SK-N-SH (cell line): ENCODE data around the gene NEAT1. TPM values are rescaled to one million over a fixed set of nuclear protein-coding genes. Genes with fewer than 3 reads are reported as not detected.

Experiments
- CTCF ChIA-PET: fragments of 300-600, 350-600 bp; formaldehyde crosslinking; extraction: SDS; loops from one replicate; lab custom pipeline; 2021; lab: Yijun Ruan, JAX
- POLR2A ChIA-PET: fragments of 350-600 bp; sonication (Branson Sonifier 250); formaldehyde crosslinking; extraction: SDS; loops from one replicate; lab custom pipeline; 2020; ENCODE audit warnings: antibody characterized with exemption, inconsistent platforms; lab: Yijun Ruan, JAX
- DNase-seq: peaks from one replicate; pipeline ENCODE4 v3.0.0; 2012
- H2AFZ ChIP-seq: fragments of 200-600 bp; sonication (generic); 2 replicates; pipeline ENCODE4 v1.8.1; 2016; ENCODE audit warnings: antibody characterized with exemption, mild to moderate bottlenecking, low read depth
- H3F3A ChIP-seq: fragments of 200-600 bp; sonication (generic); replicated peaks from 2 replicates; pipeline ENCODE3; 2016; ENCODE audit warnings: antibody characterized with exemption, mild to moderate bottlenecking; ENCODE audit not compliant: insufficient read depth
- H3K27ac ChIP-seq, 2 experiments: fragments of 200-500 bp in 1 of 2; fragments of 200-600 bp in 1 of 2; sonication (Bioruptor generic) in 1 of 2; sonication (generic), shearing (Covaris generic) in 1 of 2; 2 replicates each; pipeline versions ENCODE4 v1.5.1 to v1.6.1; 2014 to 2016; ENCODE audit warnings: low read depth in 2 of 2, inconsistent platforms in 1 of 2, low read length in 1 of 2, mild to moderate bottlenecking in 1 of 2, mixed read lengths in 1 of 2
- H3K27me3 ChIP-seq: fragments of 200-600 bp; sonication (generic), shearing (Covaris generic); 2 replicates; pipeline ENCODE4 v1.6.1; 2016; ENCODE audit warnings: mixed run types; ENCODE audit not compliant: insufficient read depth
- H3K36me3 ChIP-seq, 2 experiments: fragments of 200-500 bp in 1 of 2; fragments of 200-600 bp in 1 of 2; sonication (Bioruptor generic) in 1 of 2; sonication (generic) in 1 of 2; replicated peaks in 1 of 2; 2 replicates each; pipeline versions ENCODE3 to v1.5.1; 2014 to 2016; ENCODE audit warnings: low read length in 1 of 2, mild to moderate bottlenecking in 1 of 2; ENCODE audit not compliant: insufficient read depth in 2 of 2, control insufficient read depth in 1 of 2
- H3K4me1 ChIP-seq, 2 experiments: fragments of 200-500 bp in 1 of 2; fragments of 200-600 bp in 1 of 2; sonication (Bioruptor generic) in 1 of 2; sonication (generic), shearing (Covaris generic) in 1 of 2; 2 replicates each; pipeline versions ENCODE4 v1.5.1 to v1.6.1; 2014 to 2016; ENCODE audit warnings: low read depth in 1 of 2, low read length in 1 of 2, mixed run types in 1 of 2; ENCODE audit not compliant: insufficient read depth in 2 of 2, control insufficient read depth in 1 of 2
- H3K4me2 ChIP-seq: fragments of 200-600 bp; sonication (generic), shearing (Covaris generic); 2 replicates; pipeline ENCODE4 v1.6.1; 2017; ENCODE audit warnings: mixed run types
- H3K4me3 ChIP-seq, 2 experiments: fragments of 200-500 bp in 1 of 2; fragments of 200-600 bp in 1 of 2; sonication (Bioruptor generic) in 1 of 2; sonication (generic), shearing (Covaris generic) in 1 of 2; 2 replicates each; pipeline versions ENCODE4 v1.5.1 to v1.8.1; 2014 to 2016; ENCODE audit warnings: low read depth in 2 of 2, inconsistent platforms in 1 of 2, low read length in 1 of 2, mild to moderate bottlenecking in 1 of 2, mixed read lengths in 1 of 2, moderate library complexity in 1 of 2
- H3K79me2 ChIP-seq: fragments of 200-600 bp; sonication (generic); 2 replicates; pipeline ENCODE4 v1.8.1; 2017; ENCODE audit warnings: mild to moderate bottlenecking; ENCODE audit not compliant: insufficient read depth
- H3K9ac ChIP-seq: fragments of 200-600 bp; sonication (generic); 2 replicates; pipeline ENCODE4 v1.6.1; 2017; ENCODE audit warnings: mixed run types
- H3K9me2 ChIP-seq: fragments of 200-600 bp; sonication (generic); 2 replicates; pipeline ENCODE4 v1.6.1; 2017; ENCODE audit warnings: mixed run types
- H3K9me3 ChIP-seq: fragments of 200-600 bp; sonication (generic); 2 replicates; pipeline ENCODE4 v1.6.1; 2017; ENCODE audit warnings: mixed run types, mild to moderate bottlenecking, moderate library complexity
- H4K20me1 ChIP-seq: fragments of 200-600 bp; sonication (generic); 2 replicates; pipeline ENCODE4 v1.6.1; 2017; ENCODE audit warnings: mild to moderate bottlenecking, mixed run types; ENCODE audit not compliant: insufficient read depth
- EZH2phosphoT487 ChIP-seq: fragments of 200-600 bp; sonication (generic); IDR thresholded peaks from 2 replicates; pipeline ENCODE4 v1.6.1; 2017; ENCODE audit warnings: low read depth, mixed run types, mild to moderate bottlenecking, antibody characterized with exemption, moderate library complexity, borderline replicate concordance
- FOXM1 ChIP-seq: IDR thresholded peaks from 2 replicates; pipeline ENCODE4 v1.4.0; 2012; ENCODE audit warnings: low read depth, mild to moderate bottlenecking
- GATA2 ChIP-seq: sonication (generic); formaldehyde crosslinking; IDR thresholded peaks from 2 replicates; pipeline ENCODE4 v1.5.0; 2020; ENCODE audit warnings: mild to moderate bottlenecking, missing genetic modification reagents
- JUND ChIP-seq: IDR thresholded peaks from 2 replicates; pipeline ENCODE4 v1.4.0; 2012
- POLR2AphosphoS5 ChIP-seq: IDR thresholded peaks from 2 replicates; pipeline ENCODE4 v1.6.1; 2012; ENCODE audit warnings: low read depth, low read length
- REST ChIP-seq: IDR thresholded peaks from 2 replicates; pipeline ENCODE4 v1.6.1; 2012; ENCODE audit warnings: mild to moderate bottlenecking, low read depth, low read length, moderate library complexity
- RFX5 ChIP-seq: IDR thresholded peaks from 2 replicates; pipeline ENCODE4 v1.6.1; 2012; ENCODE audit warnings: mild to moderate bottlenecking, improper control_type of control experiment, low read length
- RXRA ChIP-seq: IDR thresholded peaks from 2 replicates; pipeline ENCODE4 v1.4.0; 2012; ENCODE audit warnings: low read depth, mild to moderate bottlenecking, borderline replicate concordance
- SIN3A ChIP-seq: IDR thresholded peaks from 2 replicates; pipeline ENCODE4 v1.6.1; 2012; ENCODE audit warnings: low read depth, mild to moderate bottlenecking, low read length, moderate library complexity, borderline replicate concordance
- WGBS: methylation state at CpG from one replicate; pipeline ENCODE4 v1.1.6; 2017; ENCODE audit warnings: low lambda C conversion rate; 5-methylcytosine and 5-hydroxymethylcytosine counted together
- polyA plus RNA-seq, 3 experiments: library from polyadenylated mRNA; depleted of rRNA; stranded (reverse); fragments of >200 nt; gene quantifications; 2 replicates each; pipeline ENCODE4 v1.2.3, GENCODE V29; 2012
- TF ChIP-seq, protein P1 (sequence below): IDR thresholded peaks from 2 replicates; pipeline ENCODE4; 2012
- TF ChIP-seq, protein P2 (sequence below): IDR thresholded peaks from 2 replicates; pipeline ENCODE4 v1.4.0; 2012; ENCODE audit warnings: low read depth

NEAT1 gene
- polyA plus RNA-seq, 1 of the 3 experiments (the other 2 are of a cell fraction), result 435 TPM

DNA sequence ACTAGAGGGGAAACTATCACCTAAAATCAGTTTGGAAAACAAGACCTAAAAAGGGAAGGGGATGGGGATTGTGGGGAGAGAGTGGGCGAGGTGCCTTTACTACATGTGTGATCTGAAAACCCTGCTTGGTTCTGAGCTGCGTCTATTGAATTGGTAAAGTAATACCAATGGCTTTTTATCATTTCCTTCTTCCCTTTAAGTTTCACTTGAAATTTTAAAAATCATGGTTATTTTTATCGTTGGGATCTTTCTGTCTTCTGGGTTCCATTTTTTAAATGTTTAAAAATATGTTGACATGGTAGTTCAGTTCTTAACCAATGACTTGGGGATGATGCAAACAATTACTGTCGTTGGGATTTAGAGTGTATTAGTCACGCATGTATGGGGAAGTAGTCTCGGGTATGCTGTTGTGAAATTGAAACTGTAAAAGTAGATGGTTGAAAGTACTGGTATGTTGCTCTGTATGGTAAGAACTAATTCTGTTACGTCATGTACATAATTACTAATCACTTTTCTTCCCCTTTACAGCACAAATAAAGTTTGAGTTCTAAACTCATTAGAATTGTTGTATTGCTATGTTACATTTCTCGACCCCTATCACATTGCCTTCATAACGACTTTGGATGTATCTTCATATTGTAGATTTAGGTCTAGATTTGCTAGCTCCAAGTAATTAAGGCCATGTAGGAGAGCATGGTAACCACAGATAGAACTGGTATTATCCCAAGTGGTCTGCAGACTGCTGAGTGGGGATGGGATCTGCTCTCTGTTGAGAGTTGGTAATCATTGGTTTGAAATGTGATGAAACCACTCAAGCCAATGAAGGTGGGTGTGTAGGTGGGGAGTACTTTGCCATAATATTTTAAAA is 3.6 kb downstream of the NEAT1 start:
- CTCF ChIA-PET, result interaction anchor here (7.4 to 13.0 kb wide), 2 partner anchors 72 to 82 kb away, joined by 57 to 223 read pairs; partner anchors contain the start of gene MALAT1

More for the DNA sequence above, 3.6 kb downstream of the NEAT1 start:
- Histone ChIP-seq H3K27me3 (no peaks in the 10 kb centered on the region), H3K79me2 (peaks cover 97% of the 10 kb centered on the region), H3K9ac (peak overlapping the region; percentile 98), H3K4me2 (peak overlapping the region; percentile 94), H3F3A (peaks cover 90% of the 10 kb centered on the region), H3K4me3 (peak overlapping the region; percentile 77 to 83), H3K36me3 (peaks cover 57 to 81% of the 10 kb centered on the region in 2 experiments), H3K4me1 (peaks cover 0 to 38% of the 10 kb centered on the region in 2 experiments; a peak in 2 of 4 replicates), H3K27ac (peak overlapping the region; percentile 100), H3K9me3 (no peaks in the 10 kb centered on the region), H3K9me2 (no peaks in the 10 kb centered on the region), H4K20me1 (peaks cover 86% of the 10 kb centered on the region), H2AFZ (no peak overlapping the region)
- POLR2A ChIA-PET, result interaction anchor here (0.9 to 17.2 kb wide), 3 partner anchors 17 to 72 kb away, joined by 3 to 1027 read pairs (median 118); partner anchors contain the start of gene MALAT1
- DNase-seq, result no peak
- under 1% methylated on average over 9 of the region's 9 CpGs for WGBS
- TF ChIP-seq SIN3A (0 out of 2 replicates have a peak, but pooled peaks have one; percentile 24), GATA2 (CRISPR knock-in tag) (no peak), RFX5 (no peak), JUND (peak; percentile 16; the same call in 1 of the 2 replicates), REST (peak; percentile 46; the same call in 1 of the 2 replicates), EZH2phosphoT487 (no peak), POLR2AphosphoS5 (peak; percentile 58), FOXM1 (no peak), RXRA (no peak)
- TF ChIP-seq, protein P1, sequence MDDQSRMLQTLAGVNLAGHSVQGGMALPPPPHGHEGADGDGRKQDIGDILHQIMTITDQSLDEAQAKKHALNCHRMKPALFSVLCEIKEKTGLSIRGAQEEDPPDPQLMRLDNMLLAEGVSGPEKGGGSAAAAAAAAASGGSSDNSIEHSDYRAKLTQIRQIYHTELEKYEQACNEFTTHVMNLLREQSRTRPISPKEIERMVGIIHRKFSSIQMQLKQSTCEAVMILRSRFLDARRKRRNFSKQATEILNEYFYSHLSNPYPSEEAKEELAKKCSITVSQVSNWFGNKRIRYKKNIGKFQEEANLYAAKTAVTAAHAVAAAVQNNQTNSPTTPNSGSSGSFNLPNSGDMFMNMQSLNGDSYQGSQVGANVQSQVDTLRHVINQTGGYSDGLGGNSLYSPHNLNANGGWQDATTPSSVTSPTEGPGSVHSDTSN, result peak; percentile 2; the same call in 1 of the 2 replicates
- TF ChIP-seq, protein P2, sequence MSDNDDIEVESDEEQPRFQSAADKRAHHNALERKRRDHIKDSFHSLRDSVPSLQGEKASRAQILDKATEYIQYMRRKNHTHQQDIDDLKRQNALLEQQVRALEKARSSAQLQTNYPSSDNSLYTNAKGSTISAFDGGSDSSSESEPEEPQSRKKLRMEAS, result 0 out of 2 replicates have a peak, but pooled peaks have one; percentile 16
